ENCODE results near the gene SAMD8. TPM values are rescaled to one million over a fixed set of nuclear protein-coding genes. Genes with fewer than 3 reads are reported as not detected.
A peak's percentile ranks its signal among the peaks of the same experiment; 100 is the strongest.

SAMD8 gene
- polyA plus RNA-seq, 3 donors, result 13.0 to 18.8 (median 13.7) TPM

GRCh38 chr10:75070476-75070875 is 41.0 kb upstream of the SAMD8 start:
- no peak overlapping the region for H3K4me3 Mint-ChIP-seq
- Histone ChIP-seq H3K4me2 (replicated peaks; ENCODE audit: extremely low read depth, low read length, poor library complexity, severe bottlenecking) (no peak overlapping the region), H3K4me1 (ENCODE audit: control insufficient read depth in 1 of 2, insufficient read depth in 2 of 2, low read length in 2 of 2) (no peaks in the 10 kb centered on the region), H3K27me3 (ENCODE audit: control insufficient read depth in 2 of 2, insufficient read depth in 2 of 2, low read length in 2 of 2) (no peaks in the 10 kb centered on the region), H4K20me1 (ENCODE audit: insufficient read depth, low read length) (no peaks in the 10 kb centered on the region), H2AFZ (ENCODE audit: insufficient read depth, low read depth, low read length, poor library complexity, severe bottlenecking) (no peak overlapping the region), H3K36me3 (replicated peaks in 1 of 2; ENCODE audit: control insufficient read depth in 1 of 2, insufficient read depth in 2 of 2, low read length in 2 of 2) (no peaks in the 10 kb centered on the region), H3K9me3 (replicated peaks in 1 of 2; ENCODE audit: control insufficient read depth in 1 of 2, insufficient read depth in 1 of 2, low read length in 2 of 2) (no peaks in the 10 kb centered on the region), H3K79me2 (ENCODE audit: insufficient read depth, low read length) (no peaks in the 10 kb centered on the region), H3K27ac (ENCODE audit: low read depth in 1 of 2, low read length in 2 of 2) (no peak overlapping the region), H3K9ac (ENCODE audit: insufficient read depth, low read length, poor library complexity, severe bottlenecking) (no peak overlapping the region), H3K4me3 (replicated peaks in 1 of 3; ENCODE audit: low read depth in 2 of 3, low read length in 3 of 3) (no peak overlapping the region)
- H3K4me1 Mint-ChIP-seq, result peaks cover 3% of the 10 kb centered on the region
- 95% methylated on average over 10 of the region's 11 CpGs for WGBS (ENCODE audit: insufficient coverage)
- peak overlapping the region in 1 of 7 donors; percentile 40 for H3K27ac Mint-ChIP-seq
- H3K36me3 Mint-ChIP-seq, result no peaks in the 10 kb centered on the region
- H3K27me3 Mint-ChIP-seq (ENCODE audit: low read depth in 3 of 3), result peaks cover 0 to 4% (median 0%) of the 10 kb centered on the region in 3 donors
- no peak for DNase-seq
- H3K9me3 Mint-ChIP-seq, result peaks cover 0 to 2% (median 0%) of the 10 kb centered on the region in 7 donors
- intact Hi-C loops (cut with micrococcal nuclease), result no loop called here
- TF ChIP-seq CTCF (IDR thresholded peaks at IDR 0.05), result no peak

- H3K9ac ChIP-seq (ENCODE audit: insufficient read depth, low read length, poor library complexity, severe bottlenecking), result no peak overlapping the region
- H3K4me2 ChIP-seq (replicated peaks; ENCODE audit: extremely low read depth, low read length, poor library complexity, severe bottlenecking), result no peak overlapping the region
- H3K27me3 Mint-ChIP-seq (ENCODE audit: low read depth in 3 of 3), result peaks cover 0 to 2% (median 0%) of the 10 kb centered on the region in 3 donors
- H3K4me1 Mint-ChIP-seq, result peaks cover 2% of the 10 kb centered on the region
- WGBS (ENCODE audit: insufficient coverage), result 56% methylated on average over 7 of the region's 7 CpGs
- no peaks in the 10 kb centered on the region for H3K4me1 ChIP-seq (ENCODE audit: control insufficient read depth in 1 of 2, insufficient read depth in 2 of 2, low read length in 2 of 2)
- DNase-seq, result no peak
- H3K36me3 ChIP-seq (replicated peaks in 1 of 2; ENCODE audit: control insufficient read depth in 1 of 2, insufficient read depth in 2 of 2, low read length in 2 of 2), result no peaks in the 10 kb centered on the region
- H3K27me3 ChIP-seq (ENCODE audit: control insufficient read depth in 2 of 2, insufficient read depth in 2 of 2, low read length in 2 of 2), result no peaks in the 10 kb centered on the region
- H3K9me3 ChIP-seq (replicated peaks in 1 of 2; ENCODE audit: control insufficient read depth in 1 of 2, insufficient read depth in 1 of 2, low read length in 2 of 2), result no peaks in the 10 kb centered on the region
- H3K9me3 Mint-ChIP-seq, result peaks cover 0 to 2% (median 0%) of the 10 kb centered on the region in 7 donors
- H3K27ac Mint-ChIP-seq, result no peak overlapping the region
- TF ChIP-seq CTCF (IDR thresholded peaks at IDR 0.05), result no peak
- no peak overlapping the region for H2AFZ ChIP-seq (ENCODE audit: insufficient read depth, low read depth, low read length, poor library complexity, severe bottlenecking)
- H3K79me2 ChIP-seq (ENCODE audit: insufficient read depth, low read length), result no peaks in the 10 kb centered on the region
- H3K4me3 Mint-ChIP-seq, result no peak overlapping the region
- H3K27ac ChIP-seq (ENCODE audit: low read depth in 1 of 2, low read length in 2 of 2), result no peak overlapping the region
- H4K20me1 ChIP-seq (ENCODE audit: insufficient read depth, low read length), result no peaks in the 10 kb centered on the region
- intact Hi-C loops (cut with micrococcal nuclease), result no loop called here
- H3K36me3 Mint-ChIP-seq, result no peaks in the 10 kb centered on the region
- H3K4me3 ChIP-seq (replicated peaks in 1 of 3; ENCODE audit: low read depth in 2 of 3, low read length in 3 of 3), result no peak overlapping the region
Observed at GRCh38 chr10:75070961-75071428, 40.5 kb upstream of the SAMD8 start.

Data from CD14-positive monocyte (primary cell).